Activated gamma-delta T cell treated with anti-CD3 and anti-CD28 coated beads, Interleukin-2, amount 50 U/mL, for 16 hours (primary cell): Measurements from ENCODE around the gene KIF25.

ENCODE experiments used
- DNase-seq: peaks from one replicate; pipeline ENCODE4 v3.0.0-alpha.2; 2020; ENCODE audit warnings: low read depth

The KIF25 gene

DNA sequence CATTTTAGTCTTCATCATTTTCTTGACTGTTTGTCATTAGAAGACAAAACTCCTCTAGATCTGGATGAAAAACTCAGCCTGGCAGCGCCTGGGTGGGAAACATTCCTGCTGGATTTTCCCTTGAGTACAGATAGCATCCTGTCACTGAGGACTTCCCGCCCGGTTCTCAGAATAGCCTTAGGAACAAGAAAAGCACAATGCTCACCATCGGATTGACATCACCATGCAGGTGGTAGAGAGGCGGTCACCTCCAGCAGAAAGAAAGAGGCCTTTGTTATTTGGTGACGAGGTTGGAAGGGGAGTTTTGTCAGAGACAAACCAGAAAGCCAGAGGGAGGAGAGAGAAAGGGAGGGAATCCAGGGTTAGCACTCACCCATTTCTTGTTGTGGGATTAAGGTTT is 39.8 kb downstream of the KIF25 start:
- DNase-seq, result no peak

DNA sequence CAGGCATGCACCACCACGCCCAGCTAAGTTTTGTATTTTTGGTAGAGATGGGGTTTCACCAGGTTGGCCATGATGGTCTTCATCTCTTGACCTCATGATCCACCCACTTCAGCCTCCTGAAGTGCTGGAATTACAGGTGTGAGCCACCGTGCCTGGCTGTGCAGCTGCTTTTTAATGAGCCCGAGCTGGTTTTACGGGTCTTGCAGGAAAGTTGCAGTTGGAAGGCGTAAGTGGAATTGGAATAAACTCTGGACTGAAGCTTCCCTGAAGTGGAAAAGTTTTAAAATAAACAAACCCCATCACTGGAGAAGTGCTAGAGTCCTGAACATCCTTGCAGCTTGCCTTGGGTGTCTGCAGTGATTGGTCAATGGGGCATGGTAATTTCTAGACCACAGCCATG is 40.4 kb downstream of the KIF25 start:
- no peak for DNase-seq

DNA sequence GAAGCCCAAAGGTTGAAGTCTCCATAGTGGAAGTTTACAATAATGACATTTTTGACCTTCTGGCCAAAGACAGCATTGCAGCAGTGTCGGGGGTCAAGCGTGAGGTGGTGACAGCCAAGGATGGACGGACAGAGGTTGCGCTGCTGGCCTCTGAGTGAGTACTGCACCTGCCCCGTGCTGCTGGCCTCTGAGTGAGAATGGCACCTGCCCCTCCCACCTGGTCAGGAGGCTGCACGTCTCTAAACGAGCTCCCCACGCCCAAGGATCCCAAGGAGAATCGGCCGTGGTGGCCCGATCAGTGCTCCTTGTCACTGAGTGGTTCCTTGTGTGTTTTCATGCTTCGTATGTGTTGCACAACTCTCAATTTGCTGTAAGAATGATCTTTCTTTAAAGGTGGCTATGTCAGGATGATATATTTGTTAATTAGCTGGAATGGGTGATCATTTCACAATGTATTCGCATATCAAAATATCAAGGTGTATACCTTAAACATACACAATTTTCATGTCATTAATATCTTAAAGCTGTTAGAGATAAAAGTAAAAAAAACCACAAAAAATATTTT is 41.2 kb downstream of the KIF25 start:
- no peak for DNase-seq

DNA sequence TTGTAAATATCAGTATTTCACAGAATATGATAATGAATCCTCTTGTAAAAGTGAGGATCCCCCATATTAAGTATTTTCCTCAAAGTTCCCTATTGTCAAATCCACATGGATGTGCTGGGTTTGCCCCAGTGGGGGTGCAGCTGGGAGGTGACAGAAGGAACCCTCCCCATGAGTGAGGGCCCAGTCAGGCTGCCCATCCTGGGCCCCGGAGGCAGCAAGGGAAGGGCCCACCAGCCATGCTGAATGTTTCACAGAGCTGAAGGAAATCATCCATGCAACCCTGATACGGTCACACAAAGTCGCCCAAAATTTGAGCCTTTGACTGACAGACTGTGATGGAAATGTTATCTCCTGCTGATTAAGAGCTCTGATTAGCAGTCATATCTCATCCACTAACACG is 41.8 kb downstream of the KIF25 start:
- no peak for DNase-seq

DNA sequence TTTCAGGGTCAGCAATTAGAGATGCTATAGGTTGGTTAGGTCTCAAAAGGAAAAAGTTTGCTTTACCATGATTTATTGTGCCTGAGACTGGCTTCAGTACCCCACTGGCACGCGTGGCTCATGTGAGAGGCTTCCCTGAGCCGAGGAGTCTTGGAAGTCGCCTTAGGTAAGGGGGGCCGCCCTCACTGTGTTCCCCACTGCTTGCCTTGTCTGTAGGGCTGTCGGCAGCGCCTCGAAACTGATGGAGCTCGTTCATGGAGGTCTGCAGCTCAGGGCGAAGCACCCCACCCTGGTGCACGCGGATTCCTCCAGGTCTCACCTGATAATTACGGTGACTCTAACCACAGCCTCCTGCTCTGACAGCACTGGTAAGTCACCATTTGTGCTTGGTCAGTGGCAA is 42.4 kb downstream of the KIF25 start:
- no peak for DNase-seq

DNA sequence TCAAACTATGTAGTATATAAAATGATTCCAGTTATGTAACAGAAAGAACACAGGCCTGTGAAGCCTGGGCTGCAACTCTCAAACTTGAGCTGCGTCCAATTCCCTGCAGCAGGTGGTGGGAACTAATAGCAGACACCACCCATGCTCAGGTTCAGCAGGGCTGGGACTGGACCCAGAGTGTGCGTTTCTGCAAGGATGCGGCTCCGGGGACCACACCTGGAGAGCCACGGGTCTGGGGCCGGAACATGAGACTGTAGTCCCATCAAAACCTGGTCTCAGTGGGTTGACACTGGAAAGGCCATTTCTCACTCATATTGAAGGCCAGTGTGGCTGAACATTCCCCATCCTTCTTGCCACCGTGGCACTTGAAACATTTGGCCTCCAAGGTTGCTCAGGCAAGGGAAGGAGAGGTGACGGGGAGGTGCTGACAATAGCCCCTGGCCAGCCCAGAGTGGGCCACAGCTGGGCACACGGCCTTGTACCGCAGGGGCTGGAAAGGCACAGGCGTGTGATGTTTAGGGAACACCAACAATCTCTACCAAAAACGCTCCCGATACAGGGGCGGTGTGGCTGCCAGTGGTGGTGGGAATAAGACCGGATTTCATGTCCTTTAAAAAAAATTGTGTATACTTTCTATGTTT is 43.5 kb downstream of the KIF25 start:
- DNase-seq, result no peak

DNA sequence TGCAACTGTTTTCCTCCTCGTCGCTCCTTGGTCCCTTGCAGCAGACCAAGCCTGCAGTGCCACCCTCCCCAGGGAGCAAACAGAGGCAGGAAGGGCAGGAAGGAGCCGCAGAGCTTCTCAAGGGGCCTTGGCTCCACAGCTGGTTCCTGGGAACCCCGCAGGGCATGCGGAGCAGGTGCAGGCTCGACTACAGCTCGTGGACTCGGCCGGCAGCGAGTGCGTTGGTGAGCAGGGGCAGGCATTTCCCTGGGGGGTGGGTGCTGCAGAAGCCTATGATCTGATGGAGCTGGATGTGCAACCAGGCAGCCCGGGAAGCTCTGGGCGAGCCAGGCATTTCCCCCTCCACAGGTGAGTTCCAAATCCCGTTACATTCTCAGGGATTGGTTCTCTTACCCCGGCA is 44.5 kb downstream of the KIF25 start:
- DNase-seq, result no peak

DNA sequence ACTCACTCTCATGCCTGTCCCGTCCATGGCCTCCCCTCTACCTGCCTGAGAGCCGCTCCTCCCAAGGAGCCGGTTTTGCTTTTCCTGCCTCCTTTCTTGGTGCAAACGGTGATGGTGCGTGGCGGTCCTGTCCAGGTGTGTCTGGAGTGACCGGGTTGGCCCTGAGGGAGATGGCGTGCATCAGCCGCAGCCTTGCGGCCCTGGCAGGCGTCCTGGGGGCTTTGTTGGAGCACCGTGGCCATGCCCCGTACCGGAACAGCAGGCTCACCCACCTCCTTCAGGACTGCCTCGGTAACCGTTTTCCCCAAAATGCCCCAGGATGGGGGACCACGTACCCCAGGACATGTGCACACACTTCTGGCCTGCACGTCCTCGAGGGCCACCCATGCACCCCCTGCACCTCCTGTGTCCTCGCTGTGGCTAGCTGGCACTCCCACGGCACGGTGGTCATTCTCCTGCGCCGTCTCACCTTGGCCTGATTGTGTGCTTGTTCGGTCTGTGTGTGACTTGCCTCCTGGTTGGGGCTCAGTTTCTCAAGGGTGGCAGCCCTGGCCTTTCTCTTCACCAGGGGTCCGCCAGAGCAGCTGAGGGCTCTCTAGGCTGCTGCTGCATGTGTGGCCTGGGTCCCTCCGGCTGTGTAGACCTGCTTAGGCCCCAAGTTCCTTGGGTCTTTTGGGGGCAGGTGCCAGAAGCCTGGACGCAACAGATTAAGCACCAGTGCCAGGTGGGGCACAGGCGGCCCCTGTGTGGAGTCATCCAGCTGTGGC is 45.1 kb downstream of the KIF25 start:
- no peak for DNase-seq

DNA sequence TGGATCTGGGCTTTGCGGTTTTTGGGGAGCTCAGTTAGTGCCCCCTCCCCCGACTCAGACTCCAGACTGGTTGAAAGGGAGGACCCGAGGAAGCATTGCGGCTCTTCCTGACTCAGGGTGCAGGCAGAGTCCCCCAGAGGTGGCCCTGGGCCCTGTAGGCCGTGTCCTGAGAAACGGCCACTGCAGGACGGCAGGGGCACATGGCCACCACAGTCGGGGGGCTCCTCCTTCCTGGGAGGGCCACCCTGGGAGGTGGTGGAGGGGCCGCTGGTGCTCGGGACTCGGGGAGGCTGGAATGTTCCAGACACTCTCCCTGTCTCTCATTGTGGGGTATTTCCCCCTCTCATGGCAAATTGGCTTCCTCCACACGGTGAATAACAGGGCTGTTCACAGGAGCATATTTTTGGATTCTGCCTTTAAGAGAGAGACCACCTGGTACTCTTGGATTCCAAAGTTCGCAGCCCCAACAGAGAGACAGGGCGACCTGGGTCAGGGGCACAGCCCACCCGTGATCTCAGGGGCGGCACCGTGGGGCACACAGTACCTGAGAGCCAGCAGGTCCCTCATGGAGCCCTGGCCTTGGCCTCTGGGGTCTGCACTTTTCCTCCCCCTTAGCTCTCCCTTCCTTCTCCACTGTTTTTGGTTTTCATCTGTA is 45.8 kb downstream of the KIF25 start:
- no peak for DNase-seq

DNA sequence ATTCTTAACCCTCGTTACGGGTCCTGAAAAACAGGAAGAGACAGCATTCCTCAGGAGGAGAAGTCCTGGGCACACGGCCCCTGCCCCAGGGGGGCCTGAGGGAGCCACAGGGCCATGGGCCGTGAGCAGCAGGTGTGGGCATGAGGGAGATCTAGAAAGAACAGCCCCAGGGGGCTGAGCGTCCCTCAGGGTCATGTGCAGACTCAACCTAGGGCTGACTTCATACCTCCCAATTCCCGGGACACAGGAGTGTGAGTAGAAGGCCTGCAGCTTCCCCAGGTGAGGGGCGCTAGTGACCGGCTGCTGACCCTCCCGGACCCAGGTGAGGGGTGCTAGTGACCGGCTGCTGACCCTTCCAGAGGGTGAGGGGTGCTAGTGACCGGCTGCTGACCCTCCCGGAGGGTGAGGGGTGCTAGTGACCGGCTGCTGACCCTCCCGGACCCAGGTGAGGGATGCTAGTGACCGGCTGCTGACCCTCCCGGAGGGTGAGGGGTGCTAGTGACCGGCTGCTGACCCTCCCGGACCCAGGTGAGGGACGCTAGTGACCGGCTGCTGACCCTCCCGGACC is 46.5 kb downstream of the KIF25 start:
- no peak for DNase-seq

DNA sequence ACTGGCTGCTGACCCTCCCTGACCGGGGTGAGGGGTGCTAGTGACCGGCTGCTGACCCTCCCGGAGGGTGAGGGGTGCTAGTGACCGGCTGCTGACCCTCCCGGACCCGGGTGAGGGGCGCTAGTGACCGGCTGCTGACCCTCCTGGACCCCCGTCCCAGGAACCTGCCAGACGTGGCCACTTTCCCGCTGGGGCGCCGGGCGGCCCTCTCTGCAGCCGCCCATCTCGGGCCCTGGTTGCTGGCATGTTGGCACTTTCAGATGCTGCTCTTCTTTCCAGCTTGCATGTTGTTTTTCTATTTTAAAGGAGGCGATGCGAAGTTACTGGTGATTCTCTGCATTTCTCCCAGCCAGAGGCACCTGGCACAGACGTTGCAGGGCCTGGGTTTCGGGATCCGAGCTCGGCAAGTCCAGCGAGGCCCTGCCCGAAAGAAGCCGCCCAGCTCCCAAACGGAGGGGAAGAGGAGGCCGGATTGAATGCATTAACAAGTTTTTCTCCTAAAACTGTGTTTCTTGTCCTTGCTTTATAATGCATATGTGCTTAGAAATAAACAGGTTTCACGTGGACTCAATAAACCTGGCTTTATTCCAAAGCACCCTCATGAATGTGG is 47.2 kb downstream of the KIF25 start:
- DNase-seq, result no peak

DNA sequence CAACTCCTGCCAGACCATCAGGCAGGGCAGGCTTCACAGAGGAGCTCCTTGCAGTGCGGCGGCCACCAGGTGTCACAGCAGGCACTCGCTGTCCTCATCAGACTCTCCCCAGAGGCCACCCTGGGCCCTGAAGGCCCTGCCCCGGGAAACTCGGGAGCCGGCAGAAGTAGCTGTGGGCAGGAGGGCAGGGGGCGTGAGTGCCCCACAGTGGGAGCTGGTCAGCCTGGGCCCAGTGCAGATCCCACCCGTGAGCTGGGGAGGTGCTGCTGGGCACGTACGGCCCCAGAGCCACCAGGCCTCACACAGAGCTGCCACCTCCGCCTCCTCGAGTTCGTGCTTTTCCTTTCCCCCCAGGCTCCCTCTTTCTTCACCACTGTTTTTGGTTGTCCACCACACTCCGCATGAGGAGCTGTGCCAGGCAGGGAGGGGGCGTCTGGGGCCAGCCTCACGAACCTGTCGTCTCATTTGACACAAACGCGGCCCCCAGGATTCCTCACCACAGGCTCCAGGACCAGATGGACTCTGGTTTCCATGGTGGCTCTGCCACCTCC is 47.7 kb downstream of the KIF25 start:
- no peak for DNase-seq

DNA sequence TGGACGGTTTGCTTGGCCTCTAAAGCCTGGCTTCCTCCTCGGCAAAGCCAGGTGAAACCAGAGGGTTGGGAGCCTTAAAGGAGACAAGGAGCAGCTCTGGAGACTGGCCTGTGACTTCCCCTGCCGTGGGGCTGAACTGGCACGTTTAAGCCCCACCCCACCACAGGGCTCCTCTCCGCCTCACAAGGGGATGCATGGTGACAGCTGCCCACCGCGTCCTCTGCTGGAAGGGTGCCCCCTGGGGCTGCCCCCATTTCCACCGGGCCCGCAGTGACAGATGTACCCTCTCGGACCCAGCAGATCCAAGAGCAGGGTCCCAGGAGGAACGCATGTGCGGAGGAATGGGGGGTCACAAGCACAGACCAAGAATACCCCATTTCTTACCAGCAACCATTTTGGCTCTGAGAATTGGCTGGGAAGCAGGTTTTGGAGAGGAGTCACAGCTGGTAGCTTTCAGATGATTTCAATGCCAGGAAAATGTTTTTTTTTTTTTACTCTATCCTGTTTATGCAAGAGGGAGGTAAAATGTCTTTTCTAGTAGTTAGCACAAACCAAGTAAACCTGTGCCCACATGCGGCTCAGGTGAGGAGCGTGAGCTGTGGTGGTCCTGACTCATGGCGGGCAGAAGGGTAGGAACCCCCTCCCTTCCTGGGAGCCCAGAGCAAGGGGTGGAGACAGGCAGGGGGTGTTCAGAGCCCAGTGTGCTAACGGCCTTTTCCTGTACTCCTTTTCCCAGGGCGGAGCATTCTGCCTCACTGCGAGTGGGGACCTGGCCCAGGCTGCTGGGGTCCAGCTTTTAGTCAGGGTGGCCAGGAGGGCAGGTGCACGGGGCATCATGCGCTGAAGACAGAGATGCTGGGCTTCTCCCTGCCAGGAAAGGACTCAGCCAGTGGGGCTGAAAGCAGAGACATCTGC is 48.5 kb downstream of the KIF25 start:
- DNase-seq, result no peak

DNA sequence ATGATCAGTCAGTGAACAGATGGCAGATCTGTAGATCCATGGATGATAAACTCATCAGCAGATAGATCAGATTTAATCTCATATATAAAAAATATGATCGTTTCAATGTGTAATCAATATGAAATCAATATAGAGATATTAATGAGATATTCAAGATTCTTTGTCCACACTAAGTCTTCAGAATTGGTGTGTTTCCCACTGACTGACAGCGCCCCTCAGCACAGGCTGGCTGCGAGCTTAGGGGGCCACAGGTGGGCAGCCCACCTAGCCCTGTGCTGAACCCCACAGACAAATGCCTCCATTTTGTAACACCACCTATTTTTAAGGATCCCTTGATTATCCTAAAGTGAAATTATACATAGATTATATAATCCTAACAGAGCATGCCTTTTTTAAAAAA is 49.2 kb downstream of the KIF25 start:
- no peak for DNase-seq

DNA sequence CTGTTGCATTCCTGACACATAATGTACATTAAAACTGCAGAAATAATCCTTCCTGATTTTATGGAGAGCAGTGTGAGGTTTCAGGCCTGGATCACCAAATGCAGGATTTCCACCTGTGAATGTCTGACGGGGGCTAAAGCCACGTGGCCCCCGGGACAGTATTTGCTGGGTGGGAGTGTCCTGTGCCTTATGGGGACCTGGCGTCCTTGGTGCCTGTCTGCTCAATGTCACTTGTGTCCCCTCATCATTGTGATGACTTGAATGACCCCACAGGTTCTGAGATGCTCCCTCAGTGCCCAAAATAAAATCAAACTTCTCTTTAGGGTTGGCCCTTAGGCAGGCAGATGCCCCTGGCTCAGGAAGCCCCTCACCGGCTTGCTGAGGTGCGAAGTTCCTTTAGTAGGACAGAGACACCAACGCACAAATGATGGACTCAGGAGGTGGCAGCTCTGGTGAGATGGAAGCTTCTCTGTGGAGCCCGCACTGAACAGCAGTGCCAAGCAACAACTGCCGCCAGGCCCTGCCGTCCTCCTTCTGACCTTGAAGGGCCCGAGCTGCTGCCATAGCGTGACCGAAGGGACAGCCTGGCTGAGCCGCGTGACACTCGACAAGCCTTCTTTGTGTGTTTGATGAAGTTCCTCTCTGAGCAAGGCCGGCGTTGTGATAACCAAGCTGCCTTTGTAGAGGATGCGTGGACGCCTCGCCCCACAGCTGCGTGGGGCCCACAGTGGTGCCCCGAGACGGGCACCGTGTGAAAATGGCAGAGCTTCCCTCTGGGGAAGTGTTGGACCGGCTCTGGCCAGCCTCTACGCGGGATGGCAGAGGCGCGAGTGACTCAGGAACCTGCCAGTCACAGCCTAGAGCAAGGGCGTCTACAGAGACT is 50.6 kb downstream of the KIF25 start:
- no peak for DNase-seq

DNA sequence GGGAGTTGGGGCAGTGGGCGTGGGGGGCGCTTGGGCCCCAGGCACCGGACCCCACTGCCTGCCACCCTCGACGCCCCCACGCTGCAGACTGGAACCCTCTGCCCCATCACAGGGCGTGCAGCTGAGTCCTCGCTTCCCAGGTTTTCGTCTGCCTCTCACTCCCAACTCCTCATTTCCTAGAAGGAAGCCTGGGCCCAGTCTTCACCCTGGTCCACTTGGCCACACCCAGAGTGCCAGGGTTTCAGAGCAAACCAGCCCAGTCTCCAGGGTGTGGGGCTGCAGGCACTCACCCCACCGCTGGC is 51.2 kb downstream of the KIF25 start:
- no peak for DNase-seq

DNA sequence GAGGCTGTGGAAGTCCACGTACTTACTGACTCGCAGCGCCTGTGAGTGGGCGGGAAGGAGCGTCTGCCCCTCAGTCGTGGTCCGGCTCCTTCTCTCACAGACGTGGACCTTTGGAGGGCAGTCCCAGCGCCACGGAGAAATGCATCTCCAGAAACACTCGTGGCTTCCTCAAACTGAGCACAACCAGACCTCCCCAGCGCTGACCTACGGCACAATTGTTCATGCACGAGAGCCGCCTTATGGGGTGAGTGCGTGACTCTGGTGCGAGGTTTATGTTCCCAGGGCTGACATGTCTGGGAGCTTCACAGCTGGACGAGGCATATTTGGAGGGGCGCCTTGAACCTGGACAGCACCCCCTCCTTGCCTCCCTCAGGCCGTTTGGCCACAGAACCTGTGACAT is 51.8 kb downstream of the KIF25 start:
- no peak for DNase-seq

DNA sequence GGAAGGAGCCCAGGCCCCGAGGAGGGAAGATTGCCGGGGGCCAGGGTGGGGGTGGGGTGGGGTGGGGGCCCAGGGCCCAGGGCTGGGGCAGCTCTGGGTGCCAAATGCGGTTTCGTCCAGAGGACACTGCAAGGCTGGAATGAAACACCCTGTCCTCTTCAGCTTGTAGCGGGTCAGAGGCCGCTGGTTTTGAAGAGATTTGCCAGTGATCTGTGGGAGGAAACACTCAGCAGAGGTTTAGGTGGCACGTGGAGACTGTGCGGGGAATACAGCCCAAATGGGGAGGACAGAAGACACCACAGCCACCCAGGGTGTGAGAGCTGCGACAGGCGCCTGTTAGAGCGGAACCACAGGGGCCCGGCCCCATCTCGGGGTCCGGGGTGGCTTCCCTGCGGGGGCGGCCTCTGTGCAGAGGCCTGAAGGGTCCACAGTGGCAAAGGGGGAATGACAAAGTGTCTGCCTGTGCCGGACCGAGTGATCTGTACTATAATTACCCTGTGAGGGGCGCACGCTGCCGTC is 52.3 kb downstream of the KIF25 start:
- no peak for DNase-seq

DNA sequence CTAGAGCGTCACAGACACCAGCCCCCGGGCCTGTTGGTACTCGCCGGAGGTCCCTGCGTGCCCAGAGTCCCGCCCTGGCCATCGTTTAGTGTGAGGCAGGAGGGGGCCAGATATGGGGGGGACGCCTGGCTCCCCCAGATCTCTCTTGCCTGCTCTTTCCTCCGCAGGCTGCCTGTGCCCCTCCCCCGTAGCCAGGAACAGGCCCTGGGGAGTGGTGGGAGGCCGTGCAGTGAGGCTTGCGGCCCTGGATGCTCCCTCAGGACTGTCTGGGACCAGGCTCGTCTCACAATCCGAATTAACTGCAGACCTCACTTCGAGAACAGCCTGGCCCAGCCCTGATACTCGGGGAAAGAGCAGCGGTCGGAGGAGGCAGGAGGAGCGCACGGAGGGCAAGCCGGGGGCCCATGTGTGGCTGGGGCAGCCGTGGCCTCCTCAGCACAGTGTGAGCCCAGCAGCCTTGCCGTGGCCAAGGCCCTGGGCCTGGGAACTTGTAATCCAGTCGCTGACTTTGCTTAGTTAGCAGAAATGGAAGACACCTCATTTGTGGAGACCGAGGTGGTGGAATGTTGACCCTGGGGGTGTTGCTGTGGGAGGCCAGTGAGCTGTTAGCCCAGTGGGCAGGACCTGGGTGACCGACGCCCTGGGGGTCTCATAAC is 52.9 kb downstream of the KIF25 start:
- no peak for DNase-seq
